NCI-H82 (cell line): Measurements from ENCODE around the gene ERP27.

ENCODE experiments used
- DNase-seq: peaks from one replicate; lab custom pipeline; 2025; lab: John Stamatoyannopoulos, UW

ERP27 gene

DNA sequence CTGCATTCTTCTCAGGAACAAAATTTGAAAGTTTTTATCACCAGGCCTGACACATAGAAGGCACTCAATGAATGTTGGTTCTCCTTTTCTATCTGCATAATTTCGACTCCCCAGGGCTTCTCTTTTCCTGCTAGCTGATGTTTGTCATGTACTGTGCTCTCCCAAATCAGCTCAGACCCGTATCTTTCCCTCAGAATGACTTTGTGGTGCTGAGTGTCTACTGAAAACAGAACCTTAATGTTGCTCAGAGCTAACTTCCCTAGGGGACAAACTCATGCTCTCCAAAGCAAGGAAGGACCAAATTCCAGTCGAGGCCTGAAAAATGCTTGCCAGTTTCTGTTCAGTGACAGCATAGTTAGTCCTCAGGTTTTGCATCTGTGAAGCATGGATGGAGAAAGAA is 21.1 kb upstream of the ERP27 start:
- DNase-seq = no peak

DNA sequence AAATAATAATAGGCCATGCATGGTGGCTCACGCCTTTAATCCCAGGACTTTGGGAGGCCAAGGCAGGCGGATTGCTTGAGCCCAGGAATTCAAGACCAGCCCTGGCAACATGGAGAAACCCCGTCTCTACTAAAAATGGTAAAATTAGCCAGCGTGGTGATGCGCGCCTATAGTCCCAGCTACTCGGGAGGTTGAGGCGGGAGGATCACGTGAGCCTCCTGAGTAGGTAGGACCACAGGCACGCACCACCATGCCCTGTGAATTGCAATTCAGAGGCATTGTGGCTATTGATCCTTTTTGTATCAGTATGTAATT is 20.7 kb upstream of the ERP27 start:
- DNase-seq = no peak

DNA sequence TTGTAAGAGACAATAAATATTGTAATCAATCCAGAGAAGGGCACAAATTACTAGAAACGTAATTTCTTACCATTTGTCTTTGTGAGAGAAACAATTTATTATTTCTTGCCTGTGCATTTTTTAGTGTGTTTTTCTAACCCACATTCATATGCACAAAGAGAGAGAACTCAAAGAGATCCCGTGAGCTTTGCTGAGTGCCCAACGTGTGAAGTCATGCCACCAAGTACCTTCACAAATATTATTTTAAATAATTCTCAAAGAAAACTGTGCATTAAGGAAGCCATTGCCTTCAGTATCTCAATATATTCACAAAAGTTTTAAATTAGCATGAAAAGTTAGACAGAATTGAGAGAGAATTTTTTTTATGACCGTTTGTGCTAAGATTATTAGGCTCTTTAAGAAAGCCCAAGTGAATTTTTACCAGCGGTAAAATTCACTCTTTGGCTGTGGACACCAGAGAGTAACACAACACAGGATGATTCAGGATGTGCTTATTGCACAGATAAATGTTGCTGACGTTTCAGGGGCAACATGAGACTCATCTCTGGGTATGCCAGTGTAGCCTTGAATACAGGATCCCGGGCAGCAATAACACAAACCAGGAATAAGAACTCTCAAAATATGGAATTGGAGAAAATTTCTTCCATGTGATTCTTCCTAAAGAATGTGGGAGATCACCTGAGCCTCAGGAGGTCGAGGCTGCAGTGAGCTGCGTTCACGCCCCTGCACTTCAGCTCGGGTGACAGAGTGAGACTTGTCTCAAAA is 20.2 kb upstream of the ERP27 start:
- DNase-seq = no peak

DNA sequence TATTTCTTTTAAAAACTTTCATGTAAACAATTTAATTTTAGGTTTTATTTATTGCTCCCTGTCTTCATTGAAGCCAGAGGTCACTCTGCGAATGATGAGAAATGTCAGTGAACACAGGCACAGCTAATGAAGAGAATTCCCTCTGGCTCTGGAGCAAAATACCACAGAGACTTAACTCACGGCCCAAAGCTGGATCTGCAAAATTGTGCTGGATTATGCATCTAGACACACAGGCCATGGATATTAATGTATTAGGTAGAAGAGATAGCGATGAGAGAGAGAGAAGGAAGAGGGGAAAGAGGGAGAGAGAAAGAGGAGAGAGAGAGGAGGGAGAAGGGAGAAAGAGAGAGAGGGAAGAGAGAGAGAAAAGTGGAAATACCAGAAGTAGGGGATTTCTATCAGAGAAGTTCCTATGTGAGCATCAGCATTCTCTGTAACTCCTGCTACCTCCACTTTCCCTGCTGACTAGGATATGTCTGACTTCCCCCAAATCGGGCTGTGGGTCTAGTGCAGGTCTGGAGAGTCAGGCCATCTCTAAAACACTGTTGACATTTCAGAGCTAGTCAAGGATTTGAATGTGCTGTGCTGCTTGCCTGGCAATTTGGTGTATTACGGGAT is 19.3 kb upstream of the ERP27 start:
- peak; percentile 13 for DNase-seq

DNA sequence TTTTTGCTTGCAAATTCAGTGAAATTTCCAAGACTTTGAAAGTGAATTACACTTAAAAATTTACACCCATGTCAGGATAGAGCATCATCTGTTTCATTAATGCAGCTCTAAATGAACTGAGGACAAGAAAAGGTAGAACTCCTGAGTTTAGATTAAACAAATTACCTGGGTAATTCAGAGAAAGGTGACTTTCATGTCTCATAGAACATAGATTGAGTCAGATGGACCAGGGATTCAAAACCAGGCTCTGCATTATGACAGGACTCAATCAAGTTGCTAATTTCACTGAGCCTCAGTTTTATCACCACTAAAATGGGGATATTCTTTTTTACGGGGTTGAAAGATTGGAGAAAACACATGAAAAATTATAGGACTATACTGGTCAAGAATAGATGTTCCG is 18.6 kb upstream of the ERP27 start:
- no peak for DNase-seq

DNA sequence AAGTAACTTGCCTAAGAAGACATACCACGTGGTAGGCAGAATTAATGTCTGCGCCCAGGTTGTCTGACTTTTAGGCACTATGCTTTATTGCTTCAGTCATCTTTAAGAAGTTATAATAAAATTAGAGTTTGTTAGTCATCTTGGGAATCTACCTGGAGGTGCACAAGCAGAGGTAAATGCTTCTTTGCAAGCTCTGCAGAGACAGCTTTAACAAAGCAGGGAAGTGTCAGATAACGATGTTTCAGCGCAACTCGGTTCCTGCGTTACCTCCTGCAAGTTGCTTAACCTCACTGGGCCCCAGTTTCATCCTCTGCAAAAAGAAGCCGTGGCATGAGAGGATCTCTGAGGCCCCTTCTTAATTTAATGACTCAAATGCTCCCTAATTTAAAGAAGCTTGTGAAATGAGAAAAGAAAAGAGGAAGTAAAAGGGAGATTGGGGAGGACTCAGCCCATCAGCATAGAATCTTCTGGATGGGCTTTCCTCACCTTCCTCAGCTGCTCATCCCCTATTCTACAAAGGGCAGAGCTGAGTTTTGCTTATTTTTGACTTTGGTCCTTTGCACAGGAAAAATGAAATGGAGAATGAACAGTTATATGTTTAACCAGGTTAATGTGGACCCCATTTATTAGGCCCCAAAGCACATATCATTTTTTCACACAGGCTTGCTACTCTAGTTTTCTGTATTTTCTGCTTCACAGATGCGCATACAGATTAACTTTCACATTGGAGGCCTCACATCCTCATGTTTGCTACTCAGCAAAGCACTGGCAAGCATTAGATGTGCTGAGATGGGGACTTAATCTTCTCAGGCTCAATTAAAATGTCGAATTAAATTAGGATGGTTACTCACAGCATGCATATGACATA is 17.9 kb upstream of the ERP27 start:
- peak; percentile 81 for DNase-seq

DNA sequence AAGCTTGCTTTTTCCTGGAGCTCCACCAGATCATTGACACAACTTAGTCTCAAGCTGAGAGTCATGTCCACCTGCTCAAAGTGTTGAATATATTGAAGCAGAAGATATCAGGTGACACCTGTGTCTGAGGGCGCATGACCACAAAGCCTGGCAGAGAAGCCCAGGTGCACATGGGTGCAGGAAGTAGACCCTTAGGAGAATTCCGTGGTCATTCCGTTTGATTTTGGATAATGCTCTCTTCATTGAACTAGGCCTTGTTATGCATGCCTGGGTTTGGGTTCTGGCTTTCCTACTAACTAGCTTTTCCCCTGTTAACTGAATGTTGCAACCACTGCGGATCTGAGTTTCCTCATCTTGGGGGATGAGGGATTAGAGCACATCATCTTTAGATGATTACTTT is 15.9 kb upstream of the ERP27 start:
- no peak for DNase-seq

DNA sequence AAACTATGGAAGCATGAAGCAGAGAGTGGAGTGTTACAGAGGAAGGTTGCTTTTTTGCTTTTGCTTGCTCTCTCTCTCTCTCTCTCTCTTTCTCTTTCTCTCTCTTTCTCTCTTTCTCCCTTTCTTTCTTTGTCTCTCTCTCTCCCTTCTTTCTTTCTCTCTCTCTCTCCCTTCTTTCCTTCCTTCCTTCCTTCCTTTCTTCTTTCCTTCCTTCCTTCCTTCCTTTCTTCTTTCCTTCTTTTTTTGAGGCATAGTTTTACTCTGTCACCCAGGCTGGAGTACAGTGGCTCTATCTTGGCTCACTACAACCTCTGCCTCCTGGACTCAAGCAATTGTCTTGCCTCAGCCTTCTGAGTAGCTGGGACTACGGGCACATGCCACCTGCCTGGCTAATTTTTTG is 15.4 kb upstream of the ERP27 start:
- no peak for DNase-seq

DNA sequence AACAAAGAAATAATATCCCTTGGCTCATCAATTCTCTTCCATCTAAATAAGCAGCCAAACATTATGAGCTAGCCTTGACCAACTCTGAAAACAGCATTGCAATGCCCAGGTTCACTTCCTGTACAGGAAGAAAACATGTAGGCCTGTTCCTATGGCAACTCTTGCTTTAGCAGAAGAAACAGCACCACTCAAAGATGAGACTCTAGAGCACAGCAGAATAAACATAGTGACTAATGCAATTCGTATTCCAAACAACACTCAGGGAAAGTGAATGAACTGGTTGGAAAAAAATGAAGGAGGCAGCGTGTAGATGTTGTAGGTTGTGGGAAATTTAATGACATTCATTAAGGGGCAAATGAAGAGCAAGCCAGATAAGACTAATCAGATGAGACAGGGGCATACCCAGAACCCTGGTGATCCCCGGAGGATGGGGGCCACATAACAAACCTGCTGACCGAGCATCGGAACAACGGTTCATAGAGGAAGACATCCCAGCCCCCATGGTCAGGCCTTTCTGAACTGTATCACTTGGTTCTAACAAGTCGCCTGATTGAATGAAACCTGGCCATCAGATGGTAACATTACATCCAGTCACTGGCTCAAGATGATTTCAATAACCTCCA is 14.1 kb upstream of the ERP27 start:
- no peak for DNase-seq

DNA sequence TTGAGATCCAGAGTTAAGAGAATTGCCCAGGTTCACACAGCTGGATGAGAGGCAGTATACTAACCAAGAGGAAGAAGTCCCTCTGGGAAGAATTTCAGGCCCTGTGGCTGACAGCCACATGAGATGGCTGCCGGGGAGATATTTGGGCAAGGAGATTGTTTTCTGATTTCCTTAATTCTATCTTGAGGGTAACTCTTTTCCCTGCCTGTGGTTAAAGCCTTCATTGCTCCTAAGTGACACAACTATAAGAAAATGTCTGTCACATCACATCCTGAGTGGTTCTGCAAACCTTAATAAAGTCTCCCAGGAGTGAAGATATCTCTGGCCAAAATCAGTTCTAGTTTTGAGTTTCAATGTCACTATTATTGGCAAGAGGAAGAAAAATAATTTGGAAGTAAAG is 13.5 kb upstream of the ERP27 start:
- no peak for DNase-seq

DNA sequence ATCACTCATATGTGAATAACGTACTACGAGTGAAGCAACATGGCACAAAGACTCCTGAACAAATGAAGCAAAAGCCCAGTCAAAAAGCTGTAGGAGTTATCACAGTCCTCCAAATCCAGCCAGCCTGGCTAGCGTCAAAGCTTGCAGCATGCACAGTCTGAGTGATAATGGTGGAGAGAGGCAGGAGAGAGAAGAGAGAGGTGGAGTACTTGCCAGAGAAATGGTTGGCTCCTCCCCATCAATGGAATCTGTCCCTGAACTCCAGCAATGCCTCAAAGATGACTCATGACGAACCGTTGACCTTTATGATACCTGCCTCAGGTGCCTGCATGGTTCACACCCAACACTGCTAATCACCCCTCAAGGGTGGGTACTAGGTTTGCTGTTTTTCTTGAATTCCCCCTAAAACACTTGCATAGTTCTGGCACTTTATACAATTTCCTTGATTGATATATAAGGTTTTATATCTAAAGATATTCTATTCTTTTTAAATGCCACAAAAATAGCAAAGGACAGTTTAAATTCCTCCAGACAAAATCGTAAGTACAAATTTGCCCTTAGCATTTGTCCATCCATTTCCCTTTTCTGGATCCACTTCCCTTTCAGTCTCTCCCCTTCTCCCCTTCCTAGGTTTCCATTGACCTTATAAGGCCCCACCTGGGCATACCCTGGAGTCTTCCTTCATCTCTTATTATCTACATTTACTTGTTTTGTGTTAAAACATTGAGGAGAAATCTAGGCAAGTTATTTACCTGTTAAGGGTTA is 12.8 kb upstream of the ERP27 start:
- DNase-seq = no peak

DNA sequence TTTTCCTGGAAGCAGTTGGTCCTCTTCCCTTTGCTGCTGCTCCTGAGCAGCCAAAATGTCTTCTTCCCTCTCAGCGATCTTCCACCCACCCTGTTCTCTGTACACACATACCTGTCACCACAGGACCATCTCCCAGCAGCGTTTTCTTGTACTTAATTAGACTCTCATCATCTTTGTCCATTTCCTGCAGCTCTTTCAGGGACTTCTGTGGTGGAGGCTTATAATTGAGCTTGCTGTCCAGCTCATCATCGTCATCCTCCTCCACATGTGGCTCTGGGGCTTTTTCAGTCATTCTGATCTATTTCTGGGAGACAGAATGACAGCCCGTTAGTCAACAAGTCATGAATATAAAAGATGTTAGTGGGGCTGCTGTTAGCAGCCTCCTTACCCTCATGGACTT is 12.1 kb upstream of the ERP27 start:
- DNase-seq = no peak

DNA sequence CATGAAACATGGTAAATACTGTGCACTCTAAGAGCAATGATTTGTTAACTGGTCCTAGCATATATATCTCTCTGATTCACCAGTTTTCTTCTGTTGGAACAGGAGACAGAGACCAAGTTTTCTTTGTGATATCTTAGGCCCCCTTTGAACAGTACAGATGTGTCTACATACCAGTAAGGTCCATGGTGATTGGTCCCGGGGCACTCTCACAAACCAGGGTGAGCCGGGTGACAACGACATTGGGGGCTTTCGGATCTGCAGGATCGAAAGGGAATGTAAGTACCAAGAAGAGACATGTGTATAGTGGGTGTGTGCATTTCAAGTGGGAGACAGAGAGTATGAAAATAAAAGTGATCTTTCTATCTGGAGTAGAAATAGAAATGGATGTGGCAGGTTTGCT is 11.3 kb upstream of the ERP27 start:
- no peak for DNase-seq

DNA sequence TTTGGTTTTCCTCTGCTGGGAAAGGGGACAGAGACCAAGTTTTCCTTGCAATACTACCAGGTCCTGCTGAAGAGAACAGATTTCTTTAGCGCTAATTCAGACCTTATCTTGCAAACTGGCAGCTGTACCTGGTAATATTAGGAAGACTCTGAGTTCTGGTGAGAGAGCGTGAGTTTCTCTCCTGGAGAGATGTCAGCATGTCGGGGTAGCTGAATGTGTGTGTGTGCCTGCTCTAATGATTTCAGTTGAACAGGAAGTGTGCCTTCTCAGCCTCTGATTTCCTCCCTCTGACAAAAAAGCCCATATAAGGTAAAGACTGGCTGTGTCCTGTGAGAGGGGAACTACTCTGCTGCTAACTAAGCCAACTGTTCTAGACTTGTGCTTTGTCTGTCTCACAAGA is 10.3 kb upstream of the ERP27 start:
- DNase-seq = no peak

DNA sequence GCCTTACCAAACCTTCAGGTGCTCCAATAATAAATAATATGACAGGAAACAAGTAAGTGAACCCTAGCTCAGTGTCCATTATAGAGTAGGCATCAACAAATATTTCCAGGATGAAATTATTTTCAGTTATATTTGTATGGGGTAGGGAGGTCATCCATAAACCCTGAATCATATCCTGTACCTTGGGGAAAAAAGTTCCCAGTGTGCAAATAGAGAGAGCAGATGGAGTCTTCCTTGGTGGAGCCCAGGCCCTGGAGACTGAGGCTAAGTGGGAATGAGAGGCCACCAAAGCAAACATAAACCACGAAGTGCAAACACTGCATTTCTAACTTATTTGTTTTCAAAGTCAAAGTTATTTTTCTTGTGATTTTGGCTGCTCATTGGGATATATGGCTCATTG is 8.5 kb upstream of the ERP27 start:
- no peak for DNase-seq

DNA sequence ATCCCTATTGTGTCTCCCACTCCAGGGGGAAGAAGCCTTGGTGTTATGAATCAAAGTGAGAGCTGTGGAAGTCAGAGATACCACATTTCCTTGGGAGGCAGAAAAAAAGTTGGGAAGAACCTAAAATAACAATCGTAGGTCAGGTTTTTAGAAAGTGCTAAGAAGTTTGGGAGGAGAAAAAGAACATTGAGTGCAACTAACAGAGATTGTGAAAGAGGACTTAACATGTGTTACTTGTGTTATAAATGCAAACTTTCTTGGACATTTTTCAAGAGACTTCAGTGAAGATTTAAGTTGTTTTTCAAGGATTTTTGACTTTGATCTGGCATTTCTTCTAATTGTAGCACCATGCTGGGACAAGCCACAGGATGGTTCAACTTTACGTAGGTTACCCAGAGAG is 7.8 kb upstream of the ERP27 start:
- DNase-seq = no peak

DNA sequence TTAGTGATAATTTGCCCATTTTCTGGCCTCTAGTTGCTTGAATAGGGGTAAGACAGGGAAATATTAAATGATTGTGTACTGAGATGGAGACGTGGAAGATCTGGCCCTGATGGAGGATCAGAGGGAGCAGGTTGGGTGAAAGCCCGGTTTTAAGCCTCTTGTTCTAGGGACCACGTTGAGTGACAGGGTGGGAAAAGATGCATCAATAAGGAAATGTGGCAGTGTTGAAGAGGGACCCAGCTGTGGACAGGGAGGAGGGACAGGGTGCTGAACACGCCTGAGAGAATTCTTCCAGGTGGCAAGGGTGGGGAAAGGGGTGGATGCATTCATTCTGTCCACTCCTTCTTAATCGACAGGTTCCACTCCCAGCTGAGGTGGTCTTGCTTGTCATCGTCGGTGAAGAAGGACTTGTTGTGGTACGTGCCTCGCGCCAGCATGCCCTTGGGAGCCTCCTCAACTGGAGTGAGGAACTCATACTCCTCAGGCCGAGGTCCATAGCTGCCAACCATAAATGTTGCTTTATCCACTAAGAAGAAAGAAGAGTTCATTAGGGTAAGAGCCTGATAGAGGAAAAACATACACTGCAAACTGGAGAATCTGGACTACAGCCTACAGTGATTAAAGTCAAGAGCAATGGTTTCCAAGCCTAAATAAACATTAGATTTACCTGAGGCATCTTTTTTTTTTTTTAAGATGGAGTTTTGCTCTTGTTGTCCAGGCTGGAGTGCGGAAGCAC is 4.0 kb upstream of the ERP27 start:
- DNase-seq = no peak

DNA sequence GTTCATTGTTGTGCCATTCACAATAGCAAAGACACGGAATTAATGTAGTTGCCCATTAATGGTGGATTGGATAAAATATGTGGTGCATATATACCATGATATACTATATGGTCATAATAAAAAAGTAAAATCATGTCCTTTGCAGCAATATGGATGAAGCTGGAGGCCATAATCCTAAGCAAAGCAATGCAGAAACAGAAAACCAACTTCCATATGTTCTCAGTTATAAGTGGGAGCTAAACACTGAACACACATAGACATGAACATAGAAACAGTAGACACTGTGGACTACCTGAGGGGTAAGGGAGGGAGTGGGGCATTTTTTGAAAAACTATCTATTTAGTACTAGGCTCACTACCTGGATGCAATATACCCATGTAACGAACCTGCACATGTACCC is 3.0 kb upstream of the ERP27 start:
- DNase-seq = no peak

DNA sequence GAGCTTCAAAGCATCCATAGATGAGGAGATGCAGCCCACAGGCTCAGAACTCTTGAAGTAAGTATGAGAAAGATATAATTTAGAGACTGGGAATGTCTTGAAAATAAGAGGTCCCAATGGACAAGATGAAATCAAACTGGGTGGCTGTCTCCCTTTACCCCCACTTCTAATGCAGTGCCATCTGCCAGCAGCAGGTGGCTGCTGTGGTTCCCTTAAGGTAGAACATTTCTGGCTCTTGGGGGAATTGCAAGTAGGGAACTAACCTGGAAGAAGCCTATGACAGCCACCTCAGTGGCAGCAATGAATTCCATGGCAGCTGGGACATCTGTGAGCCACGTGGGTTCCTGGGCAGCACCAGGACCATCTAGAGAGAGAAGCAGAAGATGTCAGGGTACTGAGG is 648 bp downstream of the ERP27 start:
- peak; percentile 66 for DNase-seq

DNA sequence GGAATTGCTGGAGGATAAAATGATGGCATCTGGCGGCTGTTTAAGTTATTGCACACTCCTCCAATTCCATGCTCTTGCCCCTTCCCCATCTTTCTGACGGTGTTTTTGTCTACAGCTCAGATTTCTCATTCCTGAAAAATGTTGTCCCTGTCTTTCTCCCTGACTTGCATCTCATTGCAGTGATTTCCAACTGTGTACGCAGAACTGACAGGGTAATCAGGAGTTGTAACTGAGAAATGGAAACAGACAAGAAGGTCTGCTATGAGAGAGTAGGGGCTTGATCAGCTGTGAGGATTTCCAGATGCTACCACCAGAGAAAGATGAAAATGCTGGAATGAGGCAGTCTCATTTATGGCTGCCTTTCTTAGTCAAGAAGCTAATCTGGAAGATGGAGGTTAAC is 1.3 kb downstream of the ERP27 start:
- DNase-seq = no peak

DNA sequence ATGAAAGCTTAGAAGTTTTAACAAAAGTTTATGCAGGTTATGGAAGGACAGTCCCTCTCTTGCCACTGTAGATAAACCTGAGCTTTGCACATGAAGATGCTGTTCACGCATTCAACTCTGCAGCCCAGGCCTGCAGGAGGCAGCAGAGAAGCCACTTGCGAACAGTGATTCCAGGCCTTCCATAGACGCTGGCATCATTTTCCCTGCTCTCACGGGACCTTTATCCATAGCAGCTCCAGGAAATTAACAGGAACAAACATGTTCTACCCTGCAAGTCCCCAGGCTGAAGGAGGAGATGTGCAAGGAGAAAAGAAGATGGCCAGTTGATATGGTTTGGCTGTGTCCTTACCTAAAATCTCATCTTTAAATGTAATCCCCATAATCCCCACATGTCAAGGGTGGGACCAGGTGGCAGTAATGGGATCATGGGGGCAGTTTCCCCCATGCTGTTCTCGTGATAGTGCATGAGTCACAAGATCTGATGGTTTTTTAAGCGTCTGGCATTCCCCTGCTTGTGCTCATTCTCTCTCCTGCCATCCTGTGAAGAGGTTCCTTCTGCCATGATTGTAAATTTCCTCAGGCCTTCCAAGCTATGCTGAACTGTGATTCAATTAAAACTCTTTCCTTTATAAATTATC is 2.0 kb downstream of the ERP27 start:
- peak; percentile 95 for DNase-seq
